ENCODE measurements around the gene LIMA1. TPM values are rescaled to one million over a fixed set of nuclear protein-coding genes. Genes with fewer than 3 reads are reported as not detected.
"Not testable (repeated sequence)": the region's sequence is repeated elsewhere in the genome, so short reads cannot be mapped to it uniquely, and the experiment has no call there.

LIMA1 gene
- total and polyA plus RNA-seq, 2 donors: 46.9 to 120 TPM

- H3K27ac ChIP-seq (ENCODE audit: low read depth in 1 of 2, low read length in 1 of 2): no peak overlapping the region
- 99% methylated on average over 2 of the region's 2 CpGs for WGBS
- no peaks in the 10 kb centered on the region for H3K9me3 ChIP-seq (ENCODE audit: control insufficient read depth in 2 of 2, insufficient read depth in 1 of 2, low read length in 1 of 2)
- no peaks in the 10 kb centered on the region for H3K36me3 ChIP-seq (ENCODE audit: control insufficient read depth in 2 of 2, insufficient read depth in 2 of 2, low read length in 1 of 2)
- no peaks in the 10 kb centered on the region for H3K27me3 ChIP-seq (ENCODE audit: control insufficient read depth in 2 of 2, insufficient read depth in 1 of 2, low read length in 1 of 2)
- H3K4me1 ChIP-seq (ENCODE audit: control insufficient read depth in 2 of 2, insufficient read depth in 2 of 2, low read length in 2 of 2): no peaks in the 10 kb centered on the region
- H3K4me3 ChIP-seq (ENCODE audit: low read length in 2 of 2): no peak overlapping the region
- no peak for DNase-seq (ENCODE audit: low read depth in 6 of 9, low spot score in 9 of 9)
Measured at GRCh38 chr12:50276068-50276467, 7.3 kb downstream of the LIMA1 start.

GRCh38 chr12:50275556-50275955 is 7.8 kb downstream of the LIMA1 start:
- H3K27ac ChIP-seq (ENCODE audit: low read depth in 1 of 2, low read length in 1 of 2): no peak overlapping the region
- WGBS: 7% methylated on average over 1 of the region's 1 CpG
- H3K4me3 ChIP-seq (ENCODE audit: low read length in 2 of 2): no peak overlapping the region
- H3K36me3 ChIP-seq (ENCODE audit: control insufficient read depth in 2 of 2, insufficient read depth in 2 of 2, low read length in 1 of 2): no peaks in the 10 kb centered on the region
- DNase-seq (ENCODE audit: low read depth in 6 of 9, low spot score in 9 of 9): peak in 1 of 9 donors; percentile 5
- H3K4me1 ChIP-seq (ENCODE audit: control insufficient read depth in 2 of 2, insufficient read depth in 2 of 2, low read length in 2 of 2): no peaks in the 10 kb centered on the region
- no peaks in the 10 kb centered on the region for H3K27me3 ChIP-seq (ENCODE audit: control insufficient read depth in 2 of 2, insufficient read depth in 1 of 2, low read length in 1 of 2)
- no peaks in the 10 kb centered on the region for H3K9me3 ChIP-seq (ENCODE audit: control insufficient read depth in 2 of 2, insufficient read depth in 1 of 2, low read length in 1 of 2)

GRCh38 chr12:50275127-50275526 is 8.2 kb downstream of the LIMA1 start:
- H3K27me3 ChIP-seq (ENCODE audit: control insufficient read depth in 2 of 2, insufficient read depth in 1 of 2, low read length in 1 of 2); DNase-seq (ENCODE audit: low read depth in 6 of 9, low spot score in 9 of 9); H3K9me3 ChIP-seq (ENCODE audit: control insufficient read depth in 2 of 2, insufficient read depth in 1 of 2, low read length in 1 of 2); H3K36me3 ChIP-seq (ENCODE audit: control insufficient read depth in 2 of 2, insufficient read depth in 2 of 2, low read length in 1 of 2); H3K4me3 ChIP-seq (ENCODE audit: low read length in 2 of 2); H3K4me1 ChIP-seq (ENCODE audit: control insufficient read depth in 2 of 2, insufficient read depth in 2 of 2, low read length in 2 of 2); H3K27ac ChIP-seq (ENCODE audit: low read depth in 1 of 2, low read length in 1 of 2): not testable (repeated sequence)
- 95% methylated on average over 5 of the region's 5 CpGs for WGBS

GRCh38 chr12:50271724-50272247 is 11.5 kb downstream of the LIMA1 start:
- no peaks in the 10 kb centered on the region for H3K9me3 ChIP-seq (ENCODE audit: control insufficient read depth in 2 of 2, insufficient read depth in 1 of 2, low read length in 1 of 2)
- no peaks in the 10 kb centered on the region for H3K4me1 ChIP-seq (ENCODE audit: control insufficient read depth in 2 of 2, insufficient read depth in 2 of 2, low read length in 2 of 2)
- no peak overlapping the region for H3K4me3 ChIP-seq (ENCODE audit: low read length in 2 of 2)
- 91% methylated on average over 2 of the region's 2 CpGs for WGBS
- no peaks in the 10 kb centered on the region for H3K27me3 ChIP-seq (ENCODE audit: control insufficient read depth in 2 of 2, insufficient read depth in 1 of 2, low read length in 1 of 2)
- DNase-seq (ENCODE audit: low read depth in 6 of 9, low spot score in 9 of 9): no peak
- no peaks in the 10 kb centered on the region for H3K36me3 ChIP-seq (ENCODE audit: control insufficient read depth in 2 of 2, insufficient read depth in 2 of 2, low read length in 1 of 2)
- peak overlapping the region; percentile 18 to 71 for H3K27ac ChIP-seq (ENCODE audit: low read depth in 1 of 2, low read length in 1 of 2)

GRCh38 chr12:50268482-50268881 is 14.8 kb downstream of the LIMA1 start:
- DNase-seq (ENCODE audit: low read depth in 6 of 9, low spot score in 9 of 9): no peak
- Histone ChIP-seq H3K4me3 (ENCODE audit: low read length in 2 of 2) (no peak overlapping the region), H3K4me1 (ENCODE audit: control insufficient read depth in 2 of 2, insufficient read depth in 2 of 2, low read length in 2 of 2) (no peaks in the 10 kb centered on the region), H3K9me3 (ENCODE audit: control insufficient read depth in 2 of 2, insufficient read depth in 1 of 2, low read length in 1 of 2) (no peaks in the 10 kb centered on the region), H3K27ac (ENCODE audit: low read depth in 1 of 2, low read length in 1 of 2) (no peak overlapping the region), H3K27me3 (ENCODE audit: control insufficient read depth in 2 of 2, insufficient read depth in 1 of 2, low read length in 1 of 2) (no peaks in the 10 kb centered on the region), H3K36me3 (ENCODE audit: control insufficient read depth in 2 of 2, insufficient read depth in 2 of 2, low read length in 1 of 2) (no peaks in the 10 kb centered on the region)
- over 99% methylated on average over 2 of the region's 2 CpGs for WGBS

GRCh38 chr12:50265770-50266524 is 17.4 kb downstream of the LIMA1 start:
- Histone ChIP-seq H3K27ac (ENCODE audit: low read depth in 1 of 2, low read length in 1 of 2) (no peak overlapping the region), H3K4me3 (ENCODE audit: low read length in 2 of 2) (no peak overlapping the region), H3K9me3 (ENCODE audit: control insufficient read depth in 2 of 2, insufficient read depth in 1 of 2, low read length in 1 of 2) (no peaks in the 10 kb centered on the region), H3K27me3 (ENCODE audit: control insufficient read depth in 2 of 2, insufficient read depth in 1 of 2, low read length in 1 of 2) (no peaks in the 10 kb centered on the region), H3K36me3 (ENCODE audit: control insufficient read depth in 2 of 2, insufficient read depth in 2 of 2, low read length in 1 of 2) (no peaks in the 10 kb centered on the region), H3K4me1 (ENCODE audit: control insufficient read depth in 2 of 2, insufficient read depth in 2 of 2, low read length in 2 of 2) (no peaks in the 10 kb centered on the region)
- DNase-seq (ENCODE audit: low read depth in 6 of 9, low spot score in 9 of 9): no peak
- WGBS: 94% methylated on average over 1 of the region's 1 CpG

GRCh38 chr12:50263832-50264231 is 19.5 kb downstream of the LIMA1 start:
- H3K9me3 ChIP-seq (ENCODE audit: control insufficient read depth in 2 of 2, insufficient read depth in 1 of 2, low read length in 1 of 2): no peaks in the 10 kb centered on the region
- 98% methylated on average over 2 of the region's 2 CpGs for WGBS
- no peaks in the 10 kb centered on the region for H3K4me1 ChIP-seq (ENCODE audit: control insufficient read depth in 2 of 2, insufficient read depth in 2 of 2, low read length in 2 of 2)
- no peak overlapping the region for H3K27ac ChIP-seq (ENCODE audit: low read depth in 1 of 2, low read length in 1 of 2)
- no peaks in the 10 kb centered on the region for H3K27me3 ChIP-seq (ENCODE audit: control insufficient read depth in 2 of 2, insufficient read depth in 1 of 2, low read length in 1 of 2)
- no peak overlapping the region for H3K4me3 ChIP-seq (ENCODE audit: low read length in 2 of 2)
- H3K36me3 ChIP-seq (ENCODE audit: control insufficient read depth in 2 of 2, insufficient read depth in 2 of 2, low read length in 1 of 2): no peaks in the 10 kb centered on the region
- no peak for DNase-seq (ENCODE audit: low read depth in 6 of 9, low spot score in 9 of 9)

GRCh38 chr12:50261654-50262053 is 21.7 kb downstream of the LIMA1 start:
- DNase-seq (ENCODE audit: low read depth in 6 of 9, low spot score in 9 of 9): no peak
- H3K4me3 ChIP-seq (ENCODE audit: low read length in 2 of 2): no peak overlapping the region
- no peaks in the 10 kb centered on the region for H3K36me3 ChIP-seq (ENCODE audit: control insufficient read depth in 2 of 2, insufficient read depth in 2 of 2, low read length in 1 of 2)
- WGBS: 98% methylated on average over 3 of the region's 3 CpGs
- no peaks in the 10 kb centered on the region for H3K9me3 ChIP-seq (ENCODE audit: control insufficient read depth in 2 of 2, insufficient read depth in 1 of 2, low read length in 1 of 2)
- no peaks in the 10 kb centered on the region for H3K27me3 ChIP-seq (ENCODE audit: control insufficient read depth in 2 of 2, insufficient read depth in 1 of 2, low read length in 1 of 2)
- no peak overlapping the region for H3K27ac ChIP-seq (ENCODE audit: low read depth in 1 of 2, low read length in 1 of 2)
- H3K4me1 ChIP-seq (ENCODE audit: control insufficient read depth in 2 of 2, insufficient read depth in 2 of 2, low read length in 2 of 2): no peaks in the 10 kb centered on the region

GRCh38 chr12:50258167-50258551 is 25.2 kb downstream of the LIMA1 start:
- H3K27ac ChIP-seq (ENCODE audit: low read depth in 1 of 2, low read length in 1 of 2): no peak overlapping the region
- 84% methylated on average over 5 of the region's 5 CpGs for WGBS
- no peaks in the 10 kb centered on the region for H3K9me3 ChIP-seq (ENCODE audit: control insufficient read depth in 2 of 2, insufficient read depth in 1 of 2, low read length in 1 of 2)
- H3K4me3 ChIP-seq (ENCODE audit: low read length in 2 of 2): no peak overlapping the region
- no peaks in the 10 kb centered on the region for H3K27me3 ChIP-seq (ENCODE audit: control insufficient read depth in 2 of 2, insufficient read depth in 1 of 2, low read length in 1 of 2)
- H3K4me1 ChIP-seq (ENCODE audit: control insufficient read depth in 2 of 2, insufficient read depth in 2 of 2, low read length in 2 of 2): no peaks in the 10 kb centered on the region
- no peaks in the 10 kb centered on the region for H3K36me3 ChIP-seq (ENCODE audit: control insufficient read depth in 2 of 2, insufficient read depth in 2 of 2, low read length in 1 of 2)
- no peak for DNase-seq (ENCODE audit: low read depth in 6 of 9, low spot score in 9 of 9)

All from thymus (tissue), 11 donors.